Mesendoderm (in vitro differentiated cells): ENCODE measurements around the gene ERI2. TPM values are rescaled to one million over a fixed set of nuclear protein-coding genes. Genes with fewer than 3 reads are reported as not detected.
A peak's percentile ranks its signal among the peaks of the same experiment; 100 is the strongest.

Experiments
- DNase-seq: peaks from one replicate; pipeline ENCODE4 v3.0.0; 2013
- H2AK5ac ChIP-seq: 2 replicates; pipeline ENCODE4 v1.6.1; 2013; ENCODE audit warnings: low read length, inconsistent platforms
- H2BK120ac ChIP-seq: 2 replicates; pipeline ENCODE4 v1.6.1; 2013; ENCODE audit warnings: low read depth, mild to moderate bottlenecking, low read length, moderate library complexity, mixed read lengths
- H2BK15ac ChIP-seq: replicated peaks from 2 replicates; pipeline ENCODE4 v1.6.1; 2013; ENCODE audit warnings: low read depth, mild to moderate bottlenecking, moderate library complexity
- H2BK5ac ChIP-seq: 2 replicates; pipeline ENCODE4 v1.6.1; 2013; ENCODE audit warnings: low read length, inconsistent platforms
- H3K18ac ChIP-seq: 2 replicates; pipeline ENCODE4 v1.6.1; 2013; ENCODE audit warnings: mild to moderate bottlenecking, low read length, mixed read lengths
- H3K23ac ChIP-seq: one replicate; pipeline ENCODE4 v1.6.1; 2013; ENCODE audit warnings: low read length
- H3K27ac ChIP-seq: 2 replicates; pipeline ENCODE4 v1.5.1; 2013; ENCODE audit warnings: low read depth, mild to moderate bottlenecking, inconsistent platforms, low read length, moderate library complexity
- H3K27me3 ChIP-seq: 2 replicates; pipeline ENCODE4 v1.6.1; 2013; ENCODE audit warnings: low read length, control low read depth, mild to moderate bottlenecking, inconsistent platforms; ENCODE audit not compliant: insufficient read depth, poor library complexity
- H3K36me3 ChIP-seq: 2 replicates; pipeline ENCODE4 v1.6.1; 2013; ENCODE audit warnings: low read length, inconsistent platforms; ENCODE audit not compliant: control insufficient read depth, insufficient read depth
- H3K4ac ChIP-seq: one replicate; pipeline ENCODE4 v1.6.1; 2013; ENCODE audit warnings: low read depth, mild to moderate bottlenecking, low read length, moderate library complexity
- H3K4me1 ChIP-seq: 2 replicates; pipeline ENCODE4 v1.6.1; 2013; ENCODE audit warnings: low read depth, low read length, inconsistent platforms; ENCODE audit not compliant: control insufficient read depth
- H3K4me2 ChIP-seq: 2 replicates; pipeline ENCODE4 v1.6.1; 2013; ENCODE audit warnings: low read length
- H3K4me3 ChIP-seq: 2 replicates; pipeline ENCODE4 v1.5.1; 2013; ENCODE audit warnings: mild to moderate bottlenecking, low read length
- H3K56ac ChIP-seq: one replicate; pipeline ENCODE4 v1.6.1; 2013; ENCODE audit warnings: low read length
- H3K79me1 ChIP-seq: 2 replicates; pipeline ENCODE4 v1.6.1; 2013; ENCODE audit warnings: low read length, inconsistent platforms
- H3K79me2 ChIP-seq: 2 replicates; pipeline ENCODE4 v1.6.1; 2013; ENCODE audit warnings: mild to moderate bottlenecking, low read length; ENCODE audit not compliant: control insufficient read depth, insufficient read depth
- H3K9ac ChIP-seq: 2 replicates; pipeline ENCODE4 v1.6.1; 2013; ENCODE audit warnings: low read length, inconsistent platforms
- H4K5ac ChIP-seq: one replicate; pipeline ENCODE4 v1.6.1; 2013; ENCODE audit warnings: low read length
- H4K8ac ChIP-seq: one replicate; pipeline ENCODE4 v1.6.1; 2013; ENCODE audit warnings: low read depth, mild to moderate bottlenecking, control low read depth, low read length, moderate library complexity
- WGBS: extraction: QIAGEN DNeasy Blood & Tissue Kit; methylation state at CpG from one replicate; pipeline ENCODE4 v1.1.7; 2013; ENCODE audit warnings: low lambda C conversion rate, missing lambda C conversion rate; ENCODE audit not compliant: insufficient coverage; ENCODE audit errors: extremely low coverage; 5-methylcytosine and 5-hydroxymethylcytosine counted together
- polyA plus RNA-seq, 2 experiments: library from polyadenylated mRNA; stranded (reverse); fragments of 200-250 nt; gene quantifications; one replicate each; pipeline ENCODE4 v1.2.3, GENCODE V29; 2013

Gene ERI2
- 11.5 TPM for polyA plus RNA-seq (2013, experiment 1 of 2)
- polyA plus RNA-seq (2013, experiment 2 of 2): 12.6 TPM

GRCh38 chr16:20806168-20807050 lies at the start of gene ERI2, which contains the start of gene REXO5:
TSS of gene ERI2 (minus strand) at chr16:20806472. CDS start at chr16:20806430, 42 bp downstream.
TSS of gene REXO5 (plus strand) at chr16:20806527. CDS start at chr16:20806954, 427 bp downstream.
- Histone ChIP-seq H4K8ac (peak within 1 kb of the TSS; percentile 87), H3K4me1 (no peaks in the 10 kb centered on the region), H2BK120ac (no peak within 1 kb of the TSS), H3K9ac (peak within 1 kb of the TSS; percentile 95), H3K4me3 (peak within 1 kb of the TSS; percentile 96), H3K79me2 (no peaks in the 10 kb centered on the region), H3K4ac (peak within 1 kb of the TSS; percentile 77), H2BK5ac (peak within 1 kb of the TSS; percentile 65), H2BK15ac (no peak within 1 kb of the TSS), H3K23ac (peak within 1 kb of the TSS; percentile 15), H3K27ac (peak within 1 kb of the TSS; percentile 91), H3K18ac (peak within 1 kb of the TSS; percentile 70), H3K4me2 (peak within 1 kb of the TSS; percentile 91), H3K56ac (peak within 1 kb of the TSS; percentile 95), H3K79me1 (no peaks in the 10 kb centered on the region), H4K5ac (peak within 1 kb of the TSS; percentile 33), H2AK5ac (no peak within 1 kb of the TSS), H3K36me3 (no peaks in the 10 kb centered on the region), H3K27me3 (no peaks in the 10 kb centered on the region)
- no CpG with 5 or more reads among the region's 74 CpGs for WGBS
- DNase-seq: peak; percentile 98

DNA sequence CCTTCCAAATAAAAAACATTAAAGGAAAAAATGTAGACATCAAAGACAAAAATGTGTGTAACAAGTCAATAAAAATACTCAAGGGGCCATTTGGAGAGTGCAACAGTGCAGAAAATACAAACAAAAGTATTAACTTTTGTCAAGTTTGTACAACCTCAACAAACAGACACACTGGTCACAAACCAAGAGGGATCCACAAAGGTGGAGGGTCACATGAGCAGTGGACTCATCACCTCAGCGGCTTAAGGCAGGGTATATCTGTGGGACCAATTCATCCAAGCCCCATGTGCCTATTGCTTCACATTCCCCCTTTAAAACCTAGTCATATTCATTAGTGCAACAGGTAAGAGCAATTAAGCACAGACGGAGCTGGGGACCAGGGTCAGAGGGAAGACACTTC lies 48.7 kb upstream of the ERI2 start:
- H3K27me3 ChIP-seq: no peaks in the 10 kb centered on the region
- H3K79me1 ChIP-seq: peaks cover 1% of the 10 kb centered on the region
- H3K18ac ChIP-seq: no peak overlapping the region
- H2BK15ac ChIP-seq: no peak overlapping the region
- no peak overlapping the region for H3K4ac ChIP-seq
- no peak overlapping the region for H4K8ac ChIP-seq
- H2BK120ac ChIP-seq: no peak overlapping the region
- no peak overlapping the region for H3K27ac ChIP-seq
- no peak overlapping the region for H3K23ac ChIP-seq
- no peak overlapping the region for H2AK5ac ChIP-seq
- no CpG with 5 or more reads among the region's 2 CpGs for WGBS
- no peak overlapping the region for H3K9ac ChIP-seq
- H3K36me3 ChIP-seq: no peaks in the 10 kb centered on the region
- DNase-seq: no peak
- H2BK5ac ChIP-seq: no peak overlapping the region
- no peak overlapping the region for H3K4me2 ChIP-seq
- no peaks in the 10 kb centered on the region for H3K4me1 ChIP-seq
- H3K79me2 ChIP-seq: no peaks in the 10 kb centered on the region
- no peak overlapping the region for H4K5ac ChIP-seq
- no peak overlapping the region for H3K4me3 ChIP-seq
- no peak overlapping the region for H3K56ac ChIP-seq

GRCh38 chr16:20853981-20854620 lies 47.8 kb upstream of the ERI2 start:
- no peak overlapping the region for H2BK15ac ChIP-seq
- no peaks in the 10 kb centered on the region for H3K36me3 ChIP-seq

DNA sequence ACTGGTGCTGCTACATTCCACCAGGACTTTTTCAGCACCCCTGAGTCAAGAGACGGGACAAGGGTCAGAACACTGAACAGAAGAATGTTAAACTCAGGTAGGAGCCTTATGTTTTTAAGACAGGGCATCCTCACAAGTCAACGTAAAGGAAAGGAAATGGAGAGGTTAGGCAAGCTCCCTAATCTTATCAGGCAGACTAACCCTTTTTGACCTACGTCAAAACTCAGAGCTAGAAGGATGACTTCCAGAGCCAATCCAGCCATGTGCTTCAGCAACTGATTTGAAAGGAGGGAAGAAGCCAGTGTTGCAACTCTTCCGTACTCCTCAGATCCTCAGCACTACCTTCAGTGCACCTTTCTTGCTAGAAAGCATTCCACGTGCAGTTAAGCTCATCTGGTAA lies 46.9 kb upstream of the ERI2 start:
- Histone ChIP-seq H3K27me3 (no peaks in the 10 kb centered on the region), H3K9ac (no peak overlapping the region), H3K18ac (no peak overlapping the region), H3K23ac (no peak overlapping the region), H4K5ac (no peak overlapping the region), H2AK5ac (no peak overlapping the region), H3K4me1 (no peaks in the 10 kb centered on the region), H2BK15ac (no peak overlapping the region), H3K79me2 (no peaks in the 10 kb centered on the region), H3K4ac (no peak overlapping the region), H2BK120ac (no peak overlapping the region), H3K79me1 (peaks cover 1% of the 10 kb centered on the region), H3K27ac (no peak overlapping the region), H2BK5ac (no peak overlapping the region), H3K36me3 (no peaks in the 10 kb centered on the region), H3K4me2 (no peak overlapping the region), H3K56ac (peak overlapping the region; percentile 20), H4K8ac (no peak overlapping the region), H3K4me3 (no peak overlapping the region)
- no peak for DNase-seq
- no CpG with 5 or more reads among the region's 5 CpGs for WGBS

More at GRCh38 chr16:20853981-20854620, 47.8 kb upstream of the ERI2 start:
- no peaks in the 10 kb centered on the region for H3K79me2 ChIP-seq
- DNase-seq: no peak
- H3K56ac ChIP-seq: no peak overlapping the region
- no peak overlapping the region for H4K5ac ChIP-seq
- H3K4ac ChIP-seq: no peak overlapping the region
- H2BK5ac ChIP-seq: no peak overlapping the region
- H3K9ac ChIP-seq: no peak overlapping the region
- H3K4me2 ChIP-seq: no peak overlapping the region
- H3K27ac ChIP-seq: no peak overlapping the region
- H3K23ac ChIP-seq: no peak overlapping the region
- no peaks in the 10 kb centered on the region for H3K27me3 ChIP-seq
- H2AK5ac ChIP-seq: no peak overlapping the region
- H3K79me1 ChIP-seq: peaks cover 1% of the 10 kb centered on the region
- no peak overlapping the region for H3K4me3 ChIP-seq
- H3K4me1 ChIP-seq: no peaks in the 10 kb centered on the region
- H3K18ac ChIP-seq: no peak overlapping the region
- H2BK120ac ChIP-seq: no peak overlapping the region
- H4K8ac ChIP-seq: no peak overlapping the region
- no CpG with 5 or more reads among the region's 3 CpGs for WGBS

DNA sequence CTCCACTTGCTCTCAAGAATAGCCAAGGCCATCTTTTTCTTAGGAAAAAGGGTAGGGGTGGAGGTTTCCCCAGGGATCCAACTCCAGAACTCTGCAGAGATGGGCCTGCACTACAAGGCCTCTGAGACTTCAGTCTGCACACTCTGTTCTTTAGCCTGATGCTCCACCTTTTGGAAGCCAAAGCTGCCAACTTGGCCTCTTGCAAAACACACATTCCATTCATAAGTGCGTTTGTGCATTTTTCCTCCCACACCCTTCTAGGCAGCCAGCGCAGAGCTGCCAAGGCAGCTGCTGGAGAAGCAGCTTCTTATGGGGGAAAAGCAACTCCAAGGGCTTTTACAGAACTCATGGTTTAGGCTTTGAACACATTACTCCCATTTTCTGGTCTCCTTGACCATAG lies 45.3 kb upstream of the ERI2 start:
- Histone ChIP-seq H3K4ac (no peak overlapping the region), H3K36me3 (no peaks in the 10 kb centered on the region), H2BK120ac (no peak overlapping the region), H3K4me1 (no peaks in the 10 kb centered on the region), H3K4me3 (no peak overlapping the region), H3K4me2 (no peak overlapping the region), H4K5ac (no peak overlapping the region), H3K79me1 (no peaks in the 10 kb centered on the region), H2BK5ac (no peak overlapping the region), H3K79me2 (no peaks in the 10 kb centered on the region), H3K56ac (no peak overlapping the region), H4K8ac (no peak overlapping the region), H2BK15ac (no peak overlapping the region), H3K27me3 (no peaks in the 10 kb centered on the region), H3K23ac (no peak overlapping the region), H3K27ac (no peak overlapping the region), H2AK5ac (no peak overlapping the region), H3K18ac (no peak overlapping the region), H3K9ac (no peak overlapping the region)
- WGBS: no CpG with 5 or more reads among the region's 2 CpGs
- DNase-seq: no peak
